HG02571 (cell line): ENCODE data around the gene PDK2.

Experiments used
- ATAC-seq: cut with Tn5 transposase; IDR thresholded peaks from one replicate; pipeline ENCODE4 v1.9.1; 2021; ENCODE audit warnings: mild to moderate bottlenecking, moderate library complexity; ENCODE audit not compliant: unreplicated experiment

PDK2 gene

GRCh38 chr17:50114849-50115357, 19.8 kb downstream of the PDK2 start:
- ATAC-seq = no peak

DNA sequence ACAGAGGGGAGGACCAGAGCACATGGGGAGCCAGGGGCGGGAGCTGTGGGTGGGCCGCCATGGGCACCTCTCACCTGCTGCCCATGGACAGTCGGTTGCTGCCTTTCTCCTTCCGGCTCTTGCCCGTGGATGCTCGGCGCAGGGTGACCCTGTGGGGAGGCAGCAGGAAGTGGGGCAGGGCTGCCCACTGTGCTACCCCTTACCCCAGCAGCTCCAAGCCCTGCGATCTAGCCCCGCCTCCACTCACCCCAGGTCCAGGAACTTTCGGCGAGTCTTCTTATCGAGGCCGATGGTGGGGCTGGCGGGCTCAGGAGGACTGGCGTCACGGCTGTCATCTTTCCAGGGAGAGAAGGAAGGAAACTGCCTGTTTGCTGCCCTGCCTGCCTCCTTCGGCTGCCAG, 20.6 kb downstream of the PDK2 start:
- no peak for ATAC-seq

- ATAC-seq = no peak
Measured at GRCh38 chr17:50117202-50118051, 22.3 kb downstream of the PDK2 start.

DNA sequence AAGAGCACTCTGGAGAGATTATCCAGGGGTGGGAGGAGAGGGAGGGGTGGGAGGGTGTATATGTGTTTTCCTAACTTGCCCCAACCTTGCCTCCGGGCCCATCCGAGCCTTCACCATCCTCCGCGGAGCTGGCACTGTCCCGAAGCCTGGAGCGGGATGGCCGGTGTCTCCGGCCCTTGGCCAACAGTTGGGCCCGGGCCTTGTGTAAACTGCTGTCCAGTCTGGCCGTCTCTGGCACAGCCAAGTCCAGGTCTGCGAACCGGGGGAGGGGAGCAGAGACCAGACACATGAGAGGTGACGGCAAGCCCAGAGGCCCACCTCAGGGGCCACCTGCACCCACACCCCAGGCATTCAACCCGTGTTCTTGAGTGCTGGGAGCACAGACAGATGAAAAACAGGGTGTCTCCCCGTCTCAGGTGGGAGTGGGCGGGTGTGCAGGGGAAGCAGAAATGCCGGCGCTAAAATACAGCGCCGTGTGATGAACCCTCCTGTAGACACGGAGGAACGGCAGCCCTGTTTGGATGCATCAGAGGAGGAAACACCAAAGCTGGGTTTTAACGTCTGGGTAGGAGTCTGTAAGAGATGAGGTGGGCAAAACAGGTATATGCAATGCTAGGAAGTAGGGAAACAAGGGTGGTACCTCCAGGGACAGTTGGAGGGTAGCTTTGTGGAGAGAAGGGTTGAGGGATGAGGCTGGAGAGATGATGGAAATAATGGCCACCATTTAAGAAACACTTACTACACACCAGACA, 23.1 kb downstream of the PDK2 start:
- no peak for ATAC-seq

DNA sequence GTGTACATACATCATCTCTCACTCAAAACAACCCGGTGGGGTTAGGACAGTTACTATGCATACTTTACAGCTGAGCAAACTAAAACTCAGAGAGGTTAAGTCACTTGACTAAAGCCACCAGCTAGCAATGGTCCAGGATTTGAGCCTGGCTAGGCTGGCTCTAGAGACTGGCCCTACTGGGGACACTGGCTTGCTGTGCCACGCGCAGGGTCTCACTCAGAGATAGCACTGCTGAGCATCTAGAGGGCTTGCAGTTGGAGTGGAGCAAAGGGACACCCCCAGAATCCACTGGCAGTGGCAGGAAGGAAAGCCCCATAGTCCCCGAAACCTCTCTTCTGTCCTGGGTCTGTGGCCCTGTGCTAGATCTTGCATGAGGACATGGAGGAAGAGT, 23.7 kb downstream of the PDK2 start:
- no peak for ATAC-seq

DNA sequence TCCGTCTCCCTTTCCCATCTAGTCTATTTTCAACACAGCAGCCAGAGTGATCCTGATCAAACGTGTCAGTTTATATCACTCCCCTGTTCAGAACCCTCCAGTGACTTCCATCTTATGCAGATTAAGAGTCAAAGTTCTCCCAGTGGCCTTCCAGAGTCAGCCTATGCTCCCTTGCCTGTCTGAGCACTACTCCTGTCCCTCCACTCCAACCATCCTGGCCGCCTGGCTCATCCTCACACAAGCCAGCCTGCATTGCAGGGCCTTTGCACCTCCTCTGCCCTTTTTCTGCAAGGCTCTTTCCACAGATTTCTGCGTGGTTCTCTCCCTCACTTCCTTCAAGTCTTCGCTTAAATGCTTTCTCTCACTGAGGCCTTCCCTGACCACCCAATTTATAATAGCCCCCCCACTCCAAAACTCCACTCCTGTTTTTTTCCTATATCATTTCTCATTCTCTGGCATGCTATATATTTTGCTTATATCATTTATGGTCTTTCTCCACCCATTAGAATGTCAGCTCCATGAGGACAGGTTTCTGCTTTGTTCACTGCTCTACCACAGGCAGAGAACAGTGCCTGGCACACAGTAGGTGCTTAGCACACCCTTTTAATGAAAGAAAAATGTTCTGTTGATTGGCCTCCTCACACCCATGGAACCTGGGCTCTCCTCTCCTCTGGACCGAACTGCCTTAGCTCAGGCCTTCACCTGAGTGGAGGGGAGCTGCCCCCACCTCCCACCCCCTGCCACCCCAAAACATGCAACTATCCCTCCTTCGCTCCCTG, 25.5 kb downstream of the PDK2 start:
- no peak for ATAC-seq

GRCh38 chr17:50122945-50123344, 27.8 kb downstream of the PDK2 start:
- no peak for ATAC-seq

DNA sequence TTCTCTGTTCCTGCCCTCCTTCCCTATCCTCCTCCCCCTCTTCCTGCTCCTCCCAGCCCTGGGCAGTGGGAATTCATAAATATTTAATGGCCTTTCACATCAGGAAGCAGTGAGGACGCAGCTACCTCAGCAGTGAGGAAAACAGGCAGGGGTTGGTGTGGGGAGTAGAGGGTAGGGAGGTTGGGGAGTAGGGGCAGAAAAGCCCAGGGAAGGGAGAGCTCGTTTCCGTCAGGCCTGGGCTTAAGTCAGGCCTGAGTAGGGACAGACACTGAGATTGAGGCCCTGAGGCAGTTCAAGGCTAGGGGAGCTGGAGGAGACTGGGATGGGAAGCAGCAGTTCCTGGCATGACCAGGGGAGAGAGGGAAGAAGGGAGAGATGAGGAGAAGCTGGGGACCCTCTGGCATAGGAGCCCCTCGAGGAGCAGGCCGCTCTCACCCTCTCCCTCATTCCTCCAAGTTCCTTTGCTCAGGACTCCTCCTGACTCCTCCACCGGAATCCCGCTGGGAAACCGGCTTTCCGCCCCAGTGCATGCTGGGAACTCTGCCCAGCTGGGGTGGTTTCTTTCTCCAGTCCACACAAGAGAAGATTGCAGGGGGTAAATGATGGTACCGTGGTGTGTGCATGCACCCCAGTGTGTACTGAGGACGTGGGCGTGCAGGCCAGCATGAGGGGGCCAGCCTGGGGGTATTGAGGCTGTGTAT, 28.6 kb downstream of the PDK2 start:
- no peak for ATAC-seq

- no peak for ATAC-seq
Measured at GRCh38 chr17:50125420-50125997, 30.4 kb downstream of the PDK2 start.

GRCh38 chr17:50127697-50128361, 32.7 kb downstream of the PDK2 start:
- ATAC-seq = no peak

DNA sequence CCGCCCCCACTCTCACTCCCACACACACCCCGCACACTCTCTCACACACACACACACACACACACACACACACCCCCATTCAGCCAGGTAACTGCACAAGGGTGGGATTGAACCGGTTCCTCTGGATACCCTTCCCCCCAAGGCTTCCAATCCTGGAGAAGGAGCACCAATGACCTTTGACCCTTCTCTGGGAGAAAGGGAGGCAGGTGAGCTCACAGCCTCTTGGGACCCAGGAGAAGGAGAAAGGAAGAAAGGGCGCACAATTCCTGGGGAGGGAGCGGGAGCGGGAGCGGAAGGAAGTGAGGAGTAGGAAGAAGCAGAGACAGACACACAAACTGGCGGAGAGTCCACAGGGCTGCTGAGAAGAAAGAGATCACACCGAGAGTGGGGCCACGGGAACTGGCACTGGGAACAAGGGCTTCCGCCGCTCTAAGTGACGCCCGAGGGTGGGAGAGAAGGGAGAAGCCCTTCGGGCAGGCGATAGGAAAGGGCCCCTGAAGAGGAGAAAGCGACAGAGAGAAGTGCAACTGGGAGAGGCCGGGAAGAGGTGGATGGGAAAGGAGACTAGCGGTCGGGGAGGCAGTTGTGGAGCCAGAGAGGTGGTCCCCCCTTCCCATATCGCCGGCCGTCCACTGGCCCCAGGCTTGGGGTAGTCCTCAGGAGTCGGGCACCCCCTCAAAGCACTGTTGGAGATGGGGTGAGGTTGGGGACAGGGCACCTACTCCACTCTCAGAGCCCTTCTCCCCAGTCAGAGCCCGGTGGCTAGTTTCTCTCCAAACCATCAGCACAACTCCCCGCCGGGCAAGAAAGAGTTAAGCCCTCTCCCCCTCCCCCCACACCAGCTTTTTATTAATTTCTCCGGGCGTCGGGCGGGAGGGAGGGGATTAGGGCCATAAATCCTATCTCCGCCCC, 33.5 kb downstream of the PDK2 start:
- ATAC-seq = no peak

DNA sequence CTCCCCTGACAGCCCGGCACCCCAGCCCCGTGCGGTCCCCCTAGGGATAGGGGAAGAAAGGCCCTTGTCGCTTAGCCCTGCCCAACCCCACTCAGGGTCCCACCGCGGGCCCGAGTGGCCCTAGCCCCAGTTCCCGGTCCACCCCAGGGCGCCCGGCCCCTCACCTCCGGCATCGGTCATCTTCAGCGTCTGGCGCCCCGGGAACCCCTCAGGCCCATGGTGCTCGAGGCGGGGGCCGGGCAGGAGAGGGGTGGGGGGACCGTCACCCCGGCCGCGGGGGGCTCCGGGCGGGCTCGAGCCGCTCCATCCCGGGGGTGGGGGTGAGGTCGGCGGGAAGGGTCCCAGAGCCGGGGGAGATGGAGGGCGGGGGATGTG, 34.2 kb downstream of the PDK2 start:
- no peak for ATAC-seq

DNA sequence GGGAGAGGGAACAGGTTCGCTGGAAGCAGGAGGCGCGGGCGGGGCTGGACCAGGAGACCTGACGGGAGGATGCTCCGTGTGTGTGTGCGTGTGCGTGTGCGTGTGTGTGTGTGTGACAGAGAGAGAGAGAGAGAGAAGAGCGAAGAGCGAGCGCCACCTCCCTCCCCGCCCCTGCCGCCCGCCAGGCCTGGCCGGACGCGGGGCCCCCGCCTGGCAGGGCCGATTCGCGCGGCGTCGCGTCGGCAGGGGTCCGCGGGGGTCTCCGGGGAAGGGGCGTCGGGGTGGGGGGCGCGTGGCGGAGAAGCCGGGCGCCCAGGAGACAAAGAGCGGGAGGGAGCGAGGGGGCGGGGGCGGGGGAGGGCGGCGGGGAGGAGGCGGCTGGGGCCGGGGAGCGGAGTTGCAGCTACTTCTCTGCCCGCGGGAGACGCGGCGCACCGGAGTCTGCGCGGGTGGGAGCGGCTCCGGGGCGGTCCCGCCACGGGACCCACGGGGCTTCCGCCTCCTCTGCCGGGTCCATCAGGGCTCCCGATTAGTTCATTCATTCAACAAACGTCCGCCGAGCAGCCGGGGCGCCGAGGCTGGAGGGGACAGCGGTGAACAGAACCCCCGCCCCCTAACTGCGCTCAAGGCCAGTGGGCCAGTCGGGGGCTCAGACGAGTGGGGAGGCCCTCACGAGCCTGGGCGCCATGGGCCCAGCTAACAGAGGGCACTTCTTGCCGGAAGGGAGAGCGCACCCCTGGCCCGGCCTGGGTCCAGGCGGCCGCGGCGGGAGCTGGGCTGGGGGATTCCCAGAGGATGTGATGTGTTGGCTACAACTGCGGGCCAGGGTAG, 34.8 kb downstream of the PDK2 start, which contains the start of gene SAMD14:
Gene SAMD14, minus strand, starts transcription at position 433 of the 831 bp plus-strand sequence. CDS start 5,201 bp downstream, outside the sequence.
- no peak for ATAC-seq

DNA sequence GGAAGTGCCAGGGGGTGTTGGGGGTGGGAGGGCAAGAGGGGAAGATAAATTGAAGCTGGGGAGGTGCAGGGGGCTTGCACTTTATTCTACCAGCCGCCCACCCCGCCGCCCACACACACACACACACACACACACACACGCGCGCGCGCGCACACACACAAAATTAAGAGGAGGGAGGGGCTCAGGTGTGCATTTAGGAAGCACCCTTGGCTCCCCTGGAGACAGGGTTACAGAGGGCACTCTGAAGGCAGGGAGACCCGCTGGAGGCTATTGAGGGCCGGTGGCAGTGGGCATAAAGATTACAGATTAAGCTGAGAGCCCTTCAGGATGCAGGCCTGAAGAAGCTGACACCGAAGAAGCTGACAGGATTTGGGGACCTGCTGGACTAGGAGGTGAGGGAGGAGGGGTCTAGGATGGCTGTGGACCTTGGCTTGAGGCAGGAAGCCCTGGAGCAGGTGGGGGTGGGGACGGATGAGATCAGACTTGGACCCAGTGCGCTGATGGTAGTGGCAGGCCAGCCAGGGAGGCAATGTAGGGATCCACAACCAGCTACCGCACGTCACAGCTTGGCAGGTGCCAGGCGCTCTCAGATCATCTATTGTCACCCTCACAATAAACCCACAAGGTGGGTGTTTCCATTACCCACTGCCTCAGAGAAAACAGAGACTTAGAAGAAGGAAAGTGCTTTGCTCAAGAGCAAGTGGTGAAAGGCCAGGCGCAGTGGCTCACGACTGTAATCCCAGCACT, 35.6 kb downstream of the PDK2 start:
- no peak for ATAC-seq

- no peak for ATAC-seq
Measured at GRCh38 chr17:50132104-50132794, 37.1 kb downstream of the PDK2 start.

DNA sequence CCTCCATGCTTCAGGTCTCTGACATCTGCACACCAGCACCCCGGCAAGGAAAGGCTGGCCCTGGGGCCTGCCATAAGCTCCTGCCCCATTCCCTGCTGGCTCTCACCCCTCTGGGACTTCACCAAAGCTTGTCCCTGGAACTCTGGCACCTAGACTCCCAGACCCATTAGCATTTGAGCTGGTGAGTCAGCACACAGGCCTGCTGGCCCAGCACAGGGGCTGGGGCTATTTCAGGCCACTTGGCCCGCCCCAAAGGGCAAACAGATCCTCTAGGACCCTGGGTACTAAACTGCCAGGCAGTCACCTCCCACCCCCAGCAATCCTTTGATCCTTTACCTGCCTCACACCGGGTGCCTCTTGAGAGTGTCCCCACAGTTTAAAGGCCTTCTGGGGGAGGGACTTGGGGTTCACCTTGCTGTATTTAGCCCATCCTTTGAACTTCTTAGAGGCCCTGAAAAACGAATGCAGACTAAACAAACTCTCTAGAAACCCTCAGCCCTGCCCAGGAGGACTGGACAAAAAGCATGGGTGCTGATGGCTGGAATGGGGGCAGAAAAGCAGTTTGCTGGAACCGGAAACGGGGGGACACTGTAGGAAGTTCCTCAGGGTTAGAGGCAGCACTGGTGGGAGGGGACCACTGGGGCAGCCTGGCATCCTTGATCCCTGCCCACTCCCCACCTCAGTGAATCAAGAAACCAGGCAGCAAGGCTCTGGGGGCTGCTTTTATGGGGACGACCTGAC, 38.0 kb downstream of the PDK2 start:
- ATAC-seq = no peak
